Smooth muscle cell (in vitro differentiated cells): ENCODE data around the gene KIF5C. TPM values are rescaled to one million over a fixed set of nuclear protein-coding genes. Genes with fewer than 3 reads are reported as not detected.

Experiments used
- DNase-seq: peaks from one replicate; lab custom pipeline; 2025; ENCODE audit not compliant: unreplicated experiment; lab: John Stamatoyannopoulos, UW
- H2AFZ ChIP-seq: fragments of 200-600 bp; sonication (generic); 2 replicates; pipeline ENCODE4 v1.6.0; 2016; ENCODE audit warnings: antibody characterized with exemption, low read depth, mild to moderate bottlenecking
- H3F3A ChIP-seq: fragments of 200-600 bp; sonication (generic); 2 replicates; pipeline ENCODE4 v1.6.0; 2017; ENCODE audit warnings: antibody characterized with exemption, low read depth
- H3K27ac ChIP-seq: fragments of 200-600 bp; sonication (generic); 2 replicates; pipeline ENCODE4 v1.5.1; 2016; ENCODE audit warnings: low read depth, mild to moderate bottlenecking
- H3K27me3 ChIP-seq: fragments of 200-600 bp; sonication (generic); 2 replicates; pipeline ENCODE4 v1.6.1; 2016; ENCODE audit warnings: low read depth, mild to moderate bottlenecking
- H3K36me3 ChIP-seq: fragments of 200-600 bp; sonication (generic); 2 replicates; pipeline ENCODE4 v1.5.1; 2016; ENCODE audit warnings: low read depth
- H3K4me1 ChIP-seq: fragments of 200-600 bp; sonication (generic); 2 replicates; pipeline ENCODE4 v1.5.1; 2016; ENCODE audit warnings: low read depth
- H3K4me2 ChIP-seq: fragments of 200-600 bp; sonication (generic); 2 replicates; pipeline ENCODE4 v1.6.0; 2016; ENCODE audit warnings: mild to moderate bottlenecking
- H3K4me3 ChIP-seq: fragments of 200-600 bp; sonication (generic); 2 replicates; pipeline ENCODE4 v1.5.1; 2016; ENCODE audit warnings: mild to moderate bottlenecking
- H3K79me2 ChIP-seq: fragments of 200-600 bp; sonication (generic); 2 replicates; pipeline ENCODE4 v1.6.0; 2016; ENCODE audit warnings: low read depth, mild to moderate bottlenecking
- H3K9ac ChIP-seq: fragments of 200-600 bp; sonication (generic); 2 replicates; pipeline ENCODE4 v1.6.0; 2016; ENCODE audit warnings: low read depth
- H3K9me3 ChIP-seq: fragments of 200-600 bp; sonication (generic); replicated peaks from 2 replicates; pipeline ENCODE4 v1.5.1; 2016; ENCODE audit warnings: low read depth
- H4K20me1 ChIP-seq: fragments of 200-600 bp; sonication (generic); 2 replicates; pipeline ENCODE4 v1.6.0; 2016; ENCODE audit warnings: low read depth
- WGBS: methylation state at CpG from one replicate; pipeline ENCODE4 v1.1.7; 2016; ENCODE audit warnings: low lambda C conversion rate; 5-methylcytosine and 5-hydroxymethylcytosine counted together
- polyA plus RNA-seq: library from polyadenylated mRNA; unstranded; fragments of >200 nt; fragmentation: Nextera tagmentation; extraction: Ambion mirVana; gene quantifications from 2 replicates; pipeline ENCODE4 v1.2.1, GENCODE V29; 2016
- total RNA-seq: library from RNA; depleted of rRNA; stranded (reverse); fragments of >200 nt; gene quantifications from 2 replicates; pipeline ENCODE4 v1.2.3, GENCODE V29; 2014
- TF ChIP-seq, protein P1 (sequence below): fragments of 200-600 bp; sonication (generic); IDR thresholded peaks from 2 replicates; pipeline ENCODE4 v1.5.1; 2017; ENCODE audit warnings: borderline replicate concordance, mild to moderate bottlenecking, antibody characterized with exemption; ENCODE audit not compliant: insufficient read depth, poor library complexity, severe bottlenecking

KIF5C gene
- total and polyA plus RNA-seq, 2 experiments from 2014 or later, result 0.09 to 1.4 TPM

DNA sequence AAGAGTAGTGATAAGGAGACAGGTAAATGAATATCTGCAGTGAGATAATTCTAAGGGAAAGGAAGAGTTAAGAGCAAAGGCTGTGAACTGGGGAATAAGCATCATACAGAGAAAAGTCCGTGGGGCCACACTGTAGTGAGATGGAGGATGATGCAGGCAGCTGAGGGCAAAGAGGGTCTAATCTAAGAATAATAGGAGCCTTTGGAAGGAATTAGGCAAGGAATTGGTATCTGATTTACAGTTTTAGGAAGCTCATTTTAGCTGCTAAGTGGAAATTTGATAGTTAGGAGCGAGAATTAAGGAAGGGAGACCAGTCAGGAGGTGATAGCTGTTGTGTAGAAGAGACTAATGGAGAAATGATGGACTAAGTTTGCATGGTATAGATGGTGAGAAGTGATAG is 43.5 kb downstream of the KIF5C start:
- H3K4me3 ChIP-seq, result no peak overlapping the region
- TF ChIP-seq, protein P1, sequence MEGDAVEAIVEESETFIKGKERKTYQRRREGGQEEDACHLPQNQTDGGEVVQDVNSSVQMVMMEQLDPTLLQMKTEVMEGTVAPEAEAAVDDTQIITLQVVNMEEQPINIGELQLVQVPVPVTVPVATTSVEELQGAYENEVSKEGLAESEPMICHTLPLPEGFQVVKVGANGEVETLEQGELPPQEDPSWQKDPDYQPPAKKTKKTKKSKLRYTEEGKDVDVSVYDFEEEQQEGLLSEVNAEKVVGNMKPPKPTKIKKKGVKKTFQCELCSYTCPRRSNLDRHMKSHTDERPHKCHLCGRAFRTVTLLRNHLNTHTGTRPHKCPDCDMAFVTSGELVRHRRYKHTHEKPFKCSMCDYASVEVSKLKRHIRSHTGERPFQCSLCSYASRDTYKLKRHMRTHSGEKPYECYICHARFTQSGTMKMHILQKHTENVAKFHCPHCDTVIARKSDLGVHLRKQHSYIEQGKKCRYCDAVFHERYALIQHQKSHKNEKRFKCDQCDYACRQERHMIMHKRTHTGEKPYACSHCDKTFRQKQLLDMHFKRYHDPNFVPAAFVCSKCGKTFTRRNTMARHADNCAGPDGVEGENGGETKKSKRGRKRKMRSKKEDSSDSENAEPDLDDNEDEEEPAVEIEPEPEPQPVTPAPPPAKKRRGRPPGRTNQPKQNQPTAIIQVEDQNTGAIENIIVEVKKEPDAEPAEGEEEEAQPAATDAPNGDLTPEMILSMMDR, result no peak
- 92% methylated on average over 2 of the region's 2 CpGs for WGBS
- H3K9me3 ChIP-seq, result no peaks in the 10 kb centered on the region
- H3K27me3 ChIP-seq, result no peaks in the 10 kb centered on the region
- H3K27ac ChIP-seq, result no peak overlapping the region
- H3K4me2 ChIP-seq, result no peak overlapping the region
- H3F3A ChIP-seq, result no peaks in the 10 kb centered on the region
- no peak overlapping the region for H3K9ac ChIP-seq
- H2AFZ ChIP-seq, result no peak overlapping the region
- no peaks in the 10 kb centered on the region for H4K20me1 ChIP-seq
- H3K36me3 ChIP-seq, result no peaks in the 10 kb centered on the region
- no peak for DNase-seq
- no peaks in the 10 kb centered on the region for H3K79me2 ChIP-seq
- no peaks in the 10 kb centered on the region for H3K4me1 ChIP-seq

DNA sequence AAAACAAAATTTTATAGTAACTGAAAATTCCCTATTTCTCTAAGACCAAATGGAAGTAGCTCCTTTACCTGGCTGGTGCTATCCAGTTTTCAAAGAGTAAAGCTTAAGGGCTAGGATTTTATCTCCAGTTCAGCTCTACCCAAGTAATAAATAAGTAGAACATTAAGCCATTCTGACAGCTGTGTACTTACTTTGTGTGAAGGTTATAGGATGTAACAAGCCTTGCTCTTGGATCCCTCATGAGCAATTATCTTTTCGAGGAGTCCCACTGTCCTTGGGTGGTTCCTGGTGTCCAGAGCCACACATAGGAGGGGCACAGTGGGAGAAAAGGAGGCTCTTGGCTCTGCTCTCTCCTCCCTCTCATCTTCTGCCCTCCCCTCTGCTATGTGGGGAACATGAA is 45.5 kb downstream of the KIF5C start:
- Histone ChIP-seq H3K9me3 (no peaks in the 10 kb centered on the region), H3K27ac (no peak overlapping the region), H3K9ac (no peak overlapping the region), H2AFZ (no peak overlapping the region), H3K4me3 (no peak overlapping the region), H3K4me1 (no peaks in the 10 kb centered on the region), H4K20me1 (no peaks in the 10 kb centered on the region), H3K27me3 (no peaks in the 10 kb centered on the region), H3F3A (no peaks in the 10 kb centered on the region), H3K36me3 (no peaks in the 10 kb centered on the region), H3K79me2 (no peaks in the 10 kb centered on the region), H3K4me2 (no peak overlapping the region)
- no peak for DNase-seq
- TF ChIP-seq, protein P1, result no peak
- WGBS, result 94% methylated on average over 1 of the region's 1 CpG

DNA sequence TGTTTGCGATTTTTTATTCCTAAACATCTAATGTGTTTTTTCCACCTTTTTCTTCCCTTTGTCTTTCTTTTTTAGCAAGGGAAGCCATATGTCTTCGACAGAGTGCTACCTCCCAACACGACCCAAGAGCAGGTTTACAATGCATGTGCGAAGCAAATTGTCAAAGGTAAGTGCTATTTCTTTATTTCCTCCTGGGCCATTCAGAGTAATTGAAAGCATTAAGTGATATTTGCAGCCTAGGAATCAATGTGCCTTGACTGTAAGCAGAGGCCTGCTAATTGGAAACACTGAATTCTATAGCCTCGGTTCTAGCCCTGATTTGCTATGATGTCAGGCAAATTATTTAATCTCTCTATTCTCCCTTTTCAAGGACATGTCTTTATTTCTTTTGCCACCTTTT is 47.0 kb downstream of the KIF5C start:
- Histone ChIP-seq H3K79me2 (no peaks in the 10 kb centered on the region), H3K9ac (no peak overlapping the region), H4K20me1 (no peaks in the 10 kb centered on the region), H3K4me1 (no peaks in the 10 kb centered on the region), H3F3A (no peaks in the 10 kb centered on the region), H3K4me3 (no peak overlapping the region), H3K36me3 (no peaks in the 10 kb centered on the region), H3K27me3 (no peaks in the 10 kb centered on the region), H3K27ac (no peak overlapping the region), H2AFZ (no peak overlapping the region), H3K9me3 (no peaks in the 10 kb centered on the region), H3K4me2 (no peak overlapping the region)
- no peak for DNase-seq
- TF ChIP-seq, protein P1, result no peak
- WGBS, result 95% methylated on average over 5 of the region's 5 CpGs

DNA sequence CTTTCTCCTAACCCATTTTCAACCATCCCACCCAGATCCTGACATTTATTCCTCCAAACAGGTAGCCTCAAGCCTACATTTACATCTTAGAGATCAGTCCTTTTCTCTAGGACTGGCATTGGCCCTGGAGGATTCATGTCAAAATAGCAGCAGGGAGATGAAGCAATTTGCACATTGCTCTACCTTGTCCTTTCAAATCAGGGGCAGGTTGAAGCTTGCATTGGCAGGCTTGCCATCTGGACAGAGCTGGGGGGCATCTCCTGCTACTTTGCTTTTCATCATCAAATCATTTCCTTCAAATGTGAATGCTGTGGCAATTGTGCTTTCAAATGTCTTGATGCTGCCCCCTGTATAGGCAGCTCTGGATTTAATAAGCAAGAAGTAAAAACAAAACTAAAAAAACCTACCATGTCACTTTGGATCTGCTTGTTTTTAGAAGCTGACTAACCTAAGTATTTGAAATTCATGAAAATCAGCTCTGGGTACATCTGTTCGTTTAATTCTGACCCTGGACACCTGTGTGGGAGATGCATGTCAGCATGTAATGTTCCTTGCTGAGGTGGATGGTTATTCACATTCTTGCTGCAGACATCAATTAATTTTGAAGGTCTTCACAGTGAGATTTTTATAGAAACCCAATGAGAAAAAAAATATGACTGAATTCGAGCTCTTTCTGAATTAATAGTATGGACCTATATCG is 47.9 kb downstream of the KIF5C start:
- H4K20me1 ChIP-seq, result no peaks in the 10 kb centered on the region
- peaks cover 2% of the 10 kb centered on the region for H3K4me1 ChIP-seq
- H3K4me2 ChIP-seq, result no peak overlapping the region
- no peak for DNase-seq
- H3F3A ChIP-seq, result no peaks in the 10 kb centered on the region
- no peak overlapping the region for H3K27ac ChIP-seq
- no peaks in the 10 kb centered on the region for H3K36me3 ChIP-seq
- 94% methylated on average over 3 of the region's 3 CpGs for WGBS
- no peak overlapping the region for H2AFZ ChIP-seq
- H3K79me2 ChIP-seq, result no peaks in the 10 kb centered on the region
- no peak overlapping the region for H3K9ac ChIP-seq
- H3K4me3 ChIP-seq, result no peak overlapping the region
- no peaks in the 10 kb centered on the region for H3K9me3 ChIP-seq
- TF ChIP-seq, protein P1, result no peak
- H3K27me3 ChIP-seq, result no peaks in the 10 kb centered on the region
